Colon (tissue), 2 donors: ENCODE results near the gene ADK.
"Not testable (repeated sequence)": the region's sequence is repeated elsewhere in the genome, so short reads cannot be mapped to it uniquely, and the experiment has no call there.

Source experiments
- FAIRE-seq: peaks from 2 replicates; lab custom pipeline; 2012; peaks lifted over from hg19 to GRCh38; lab: Jason Lieb, UNC
- donor health status: control.
- donor health status: control.

ADK gene

GRCh38 chr10:74150990-74151878, at the start of gene ADK:
ADK (plus strand) TSS chr10:74151221; CDS start chr10:74151279, 58 bp downstream.
- peak; percentile 83 for FAIRE-seq

GRCh38 chr10:74103560-74104258, 47.3 kb upstream of the ADK start:
- FAIRE-seq: no peak

- no peak for FAIRE-seq
These were observed 46.5 kb upstream of the ADK start for GRCh38 chr10:74104480-74104879.

DNA sequence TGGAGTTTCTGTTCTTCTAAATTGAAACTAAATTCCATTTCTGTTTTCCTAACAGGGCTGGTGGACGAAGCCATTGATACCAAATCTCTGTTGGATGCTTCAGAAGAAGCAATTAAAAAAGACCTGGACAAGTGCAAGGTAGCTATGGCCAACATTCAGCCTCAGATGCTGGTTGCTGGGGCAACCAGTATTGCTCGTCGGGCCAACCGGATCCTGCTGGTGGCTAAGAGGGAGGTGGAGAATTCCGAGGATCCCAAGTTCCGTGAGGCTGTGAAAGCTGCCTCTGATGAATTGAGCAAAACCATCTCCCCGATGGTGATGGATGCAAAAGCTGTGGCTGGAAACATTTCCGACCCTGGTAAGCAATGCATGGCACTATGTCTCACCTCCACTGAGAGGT, 46.0 kb upstream of the ADK start:
- no peak for FAIRE-seq

DNA sequence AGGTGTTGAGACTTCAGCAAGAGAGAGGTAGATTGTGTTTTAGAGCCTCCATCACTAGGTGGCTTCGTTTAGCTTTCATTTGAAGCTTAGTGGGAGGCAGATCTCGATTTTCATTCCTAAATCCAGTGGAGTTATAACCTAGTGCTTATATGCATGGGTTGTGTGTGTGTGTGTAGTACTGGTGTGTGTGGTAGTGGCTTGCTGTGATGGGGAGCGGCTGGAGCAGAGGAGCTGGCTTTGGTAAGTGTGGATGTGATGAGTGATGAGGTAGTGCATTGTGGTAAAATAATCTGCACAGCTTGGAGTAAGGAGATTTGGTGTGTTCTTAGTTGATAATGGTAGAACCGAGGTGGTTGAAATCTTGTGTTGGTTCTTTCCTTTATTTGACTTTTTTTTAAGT, 43.6 kb upstream of the ADK start:
- FAIRE-seq: no peak

- no peak for FAIRE-seq
These were observed 41.6 kb upstream of the ADK start for GRCh38 chr10:74109452-74109851.

- FAIRE-seq: no peak
These were observed 40.9 kb upstream of the ADK start for GRCh38 chr10:74110120-74110519.

- no peak for FAIRE-seq
These were observed 39.2 kb upstream of the ADK start for GRCh38 chr10:74111799-74112198.

DNA sequence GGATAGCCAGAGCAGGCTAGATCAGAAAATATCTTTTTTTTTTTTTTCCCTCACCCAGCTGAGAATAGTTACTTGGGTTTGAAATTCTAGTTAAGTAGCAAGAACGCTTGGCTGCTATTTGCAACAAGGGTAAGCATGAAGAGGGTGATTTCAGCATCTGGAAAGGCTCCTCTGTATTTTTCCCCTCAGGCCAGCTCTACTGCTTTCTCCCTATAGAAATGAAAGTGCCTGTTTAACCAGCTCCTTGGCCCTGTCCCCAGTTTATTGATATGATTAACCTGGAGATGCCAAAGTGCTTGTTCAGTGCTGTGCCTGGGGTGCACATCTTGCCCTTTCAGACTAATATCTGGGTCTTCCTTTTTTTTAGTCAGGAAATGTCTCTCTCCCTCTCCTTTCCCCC, 37.5 kb upstream of the ADK start:
- FAIRE-seq: no peak

DNA sequence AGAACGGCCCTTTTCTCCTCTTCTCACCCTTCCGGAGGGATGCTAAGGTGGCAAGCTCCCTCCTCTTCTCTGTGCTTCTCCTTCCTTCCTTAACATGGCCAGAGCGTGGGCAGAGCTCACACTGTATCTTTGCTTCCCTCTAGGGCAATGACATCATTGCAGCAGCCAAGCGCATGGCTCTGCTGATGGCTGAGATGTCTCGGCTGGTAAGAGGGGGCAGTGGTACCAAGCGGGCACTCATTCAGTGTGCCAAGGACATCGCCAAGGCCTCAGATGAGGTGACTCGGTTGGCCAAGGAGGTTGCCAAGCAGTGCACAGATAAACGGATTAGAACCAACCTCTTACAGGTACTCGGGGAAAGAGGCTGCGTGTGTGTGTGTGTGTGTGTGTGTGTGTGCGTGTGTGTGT, 37.0 kb upstream of the ADK start:
- no peak for FAIRE-seq

DNA sequence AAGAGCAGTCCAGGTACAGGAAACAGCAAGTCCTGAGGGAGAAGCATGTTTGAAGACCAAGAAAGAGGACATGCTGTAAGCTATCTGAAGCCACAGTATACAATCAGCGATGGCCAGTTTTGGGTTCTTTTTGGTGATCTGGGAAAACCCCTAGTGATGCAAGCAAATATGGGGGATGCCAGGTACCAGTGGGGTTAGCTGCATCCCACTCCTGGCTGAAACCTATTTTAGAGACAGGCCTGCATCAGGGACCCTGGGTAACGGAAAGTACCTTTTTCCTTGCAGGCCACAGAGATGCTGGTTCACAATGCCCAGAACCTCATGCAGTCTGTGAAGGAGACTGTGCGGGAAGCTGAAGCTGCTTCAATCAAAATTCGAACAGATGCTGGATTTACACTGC, 33.3 kb upstream of the ADK start:
- no peak for FAIRE-seq

GRCh38 chr10:74118804-74119203, 32.2 kb upstream of the ADK start:
- no peak for FAIRE-seq

DNA sequence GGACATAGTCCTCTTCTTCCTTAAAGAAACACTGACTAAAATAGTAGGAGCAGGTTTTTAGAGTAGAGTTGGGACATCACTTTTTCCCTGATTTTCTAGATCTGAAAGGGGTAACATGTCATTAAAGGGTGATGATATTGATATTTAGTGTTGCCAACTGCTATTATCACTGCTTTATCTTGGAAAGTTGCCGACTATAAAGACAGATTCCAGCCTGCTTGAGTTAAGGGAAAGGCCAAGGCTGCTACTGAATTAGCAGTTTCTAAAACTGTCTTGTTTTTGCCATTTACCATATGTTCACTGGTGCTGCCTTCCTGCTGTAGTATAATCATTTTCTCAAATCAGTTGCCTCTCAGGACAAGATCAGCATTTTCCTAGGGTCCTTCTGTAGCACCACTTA, 30.1 kb upstream of the ADK start:
- FAIRE-seq: no peak

- no peak for FAIRE-seq
These were observed 29.7 kb upstream of the ADK start for GRCh38 chr10:74121368-74121767.

DNA sequence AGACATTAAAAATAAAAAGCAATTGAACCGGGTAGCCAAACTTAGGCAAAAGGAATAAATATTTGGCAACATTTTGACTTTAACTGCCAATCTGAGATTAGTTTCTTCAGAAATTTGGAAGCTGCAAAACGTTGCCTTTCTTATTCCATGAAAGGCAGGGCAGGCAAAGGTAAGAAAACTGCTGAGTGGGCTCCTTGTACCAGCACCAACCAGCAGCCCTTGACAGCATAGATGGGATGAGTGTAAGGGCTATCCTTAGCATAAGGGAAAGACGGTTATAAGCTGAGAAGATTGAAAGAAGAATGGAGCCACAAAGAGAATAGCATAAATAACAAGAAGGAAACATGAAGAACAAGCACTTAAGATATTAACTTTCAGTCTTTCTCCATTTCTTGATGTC, 29.0 kb upstream of the ADK start:
- FAIRE-seq: no peak

DNA sequence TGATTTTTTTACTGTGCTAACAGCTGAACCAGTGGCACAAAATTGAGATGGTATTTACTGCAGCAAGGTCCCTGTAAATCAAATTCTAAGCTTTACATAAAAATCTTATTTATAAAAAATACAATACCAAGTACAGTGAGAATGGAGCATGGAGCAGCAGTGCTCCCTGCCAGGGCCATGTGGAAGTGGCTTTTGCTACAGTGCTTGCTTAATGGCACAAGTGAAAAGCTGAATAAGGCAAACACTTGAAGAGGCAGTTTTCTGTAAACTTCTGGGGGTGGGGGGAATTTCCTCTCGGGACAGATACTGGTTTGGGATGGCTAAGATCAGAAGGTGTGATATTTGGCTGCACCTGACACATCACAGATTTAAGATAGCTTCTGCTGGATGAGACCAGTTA, 27.9 kb upstream of the ADK start:
- no peak for FAIRE-seq

DNA sequence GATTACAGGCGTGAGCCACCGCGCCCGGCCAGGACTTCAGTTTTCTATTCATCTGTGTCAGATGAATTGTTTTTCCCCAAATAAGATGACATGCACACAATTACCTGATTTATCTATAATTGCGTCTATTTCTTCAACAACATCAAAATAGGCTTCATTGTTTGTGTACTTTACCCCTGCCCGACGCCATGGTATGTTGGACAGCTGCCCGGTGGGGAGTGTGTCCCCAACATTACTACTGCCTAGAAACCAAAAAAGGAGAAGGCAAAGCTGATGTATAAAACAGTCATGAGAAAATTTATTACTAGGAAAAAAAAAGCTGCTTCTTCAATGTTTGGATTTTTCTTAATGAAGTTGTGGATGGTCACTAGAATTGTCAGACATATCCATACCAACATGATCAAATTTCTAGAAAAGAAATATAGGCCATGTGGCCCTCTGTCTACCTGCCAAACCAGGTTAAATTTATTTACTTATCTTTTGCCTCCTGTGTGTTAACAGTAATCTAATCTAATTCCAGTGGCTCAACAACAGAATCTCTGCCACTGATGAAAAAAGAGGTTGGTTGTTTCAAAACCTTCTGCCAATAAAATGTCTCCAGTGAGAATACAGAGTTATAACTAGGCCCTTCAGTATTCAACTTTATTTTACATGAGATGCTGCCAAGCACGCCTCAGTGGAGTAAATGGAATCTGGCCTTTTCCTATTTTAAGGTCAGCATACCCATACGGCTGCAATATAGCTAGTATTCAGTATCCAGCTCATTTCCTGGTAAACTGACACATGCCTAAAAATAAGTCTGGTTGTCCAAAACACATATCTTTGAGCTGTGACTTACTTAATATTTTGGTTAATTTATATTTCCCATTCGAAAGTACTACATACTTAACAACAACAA, 16.8 kb upstream of the ADK start:
- FAIRE-seq: no peak

- no peak for FAIRE-seq
These were observed 15.6 kb upstream of the ADK start for GRCh38 chr10:74135452-74135851.

- FAIRE-seq: no peak
These were observed 13.0 kb upstream of the ADK start for GRCh38 chr10:74137992-74138391.

DNA sequence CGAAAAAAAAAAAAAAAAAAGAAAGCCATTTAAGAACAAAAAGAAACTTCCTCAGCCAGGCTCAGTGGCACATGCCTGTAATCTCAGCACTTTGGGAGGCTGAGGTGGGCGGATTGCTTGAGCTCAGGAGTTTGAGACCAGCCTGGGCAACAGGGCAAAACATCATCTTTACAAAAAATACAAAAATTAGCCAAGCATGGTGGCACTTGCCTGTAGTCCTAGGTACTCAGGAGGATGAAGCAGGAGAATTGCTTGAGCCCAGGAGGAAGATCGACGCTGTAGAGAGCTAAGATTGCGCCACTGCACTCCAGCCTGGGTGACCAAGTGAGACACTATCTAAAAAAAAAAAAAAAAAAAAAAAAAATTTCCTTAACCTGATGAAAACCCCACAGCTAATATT, 12.4 kb upstream of the ADK start:
- FAIRE-seq: not testable (repeated sequence)

GRCh38 chr10:74139981-74140380, 11.0 kb upstream of the ADK start:
- FAIRE-seq: no peak

- no peak for FAIRE-seq
These were observed 10.5 kb upstream of the ADK start for GRCh38 chr10:74140553-74140952.

GRCh38 chr10:74145133-74145532, 5.9 kb upstream of the ADK start:
- FAIRE-seq: no peak
